ENCODE data around the gene BIRC3.

The BIRC3 gene

GRCh38 chr11:102317099-102317767 lies at the start of gene BIRC3:
Gene BIRC3, plus strand, starts transcription at chr11:102317484. Its CDS starts 7,026 bp downstream, at chr11:102324510.
- peak; percentile 72 to 89 (median 79) for DNase-seq (ENCODE audit: low read depth in 3 of 3)

GRCh38 chr11:102267609-102268008 lies 49.7 kb upstream of the BIRC3 start:
- no peak for DNase-seq (ENCODE audit: low read depth in 3 of 3)

DNA sequence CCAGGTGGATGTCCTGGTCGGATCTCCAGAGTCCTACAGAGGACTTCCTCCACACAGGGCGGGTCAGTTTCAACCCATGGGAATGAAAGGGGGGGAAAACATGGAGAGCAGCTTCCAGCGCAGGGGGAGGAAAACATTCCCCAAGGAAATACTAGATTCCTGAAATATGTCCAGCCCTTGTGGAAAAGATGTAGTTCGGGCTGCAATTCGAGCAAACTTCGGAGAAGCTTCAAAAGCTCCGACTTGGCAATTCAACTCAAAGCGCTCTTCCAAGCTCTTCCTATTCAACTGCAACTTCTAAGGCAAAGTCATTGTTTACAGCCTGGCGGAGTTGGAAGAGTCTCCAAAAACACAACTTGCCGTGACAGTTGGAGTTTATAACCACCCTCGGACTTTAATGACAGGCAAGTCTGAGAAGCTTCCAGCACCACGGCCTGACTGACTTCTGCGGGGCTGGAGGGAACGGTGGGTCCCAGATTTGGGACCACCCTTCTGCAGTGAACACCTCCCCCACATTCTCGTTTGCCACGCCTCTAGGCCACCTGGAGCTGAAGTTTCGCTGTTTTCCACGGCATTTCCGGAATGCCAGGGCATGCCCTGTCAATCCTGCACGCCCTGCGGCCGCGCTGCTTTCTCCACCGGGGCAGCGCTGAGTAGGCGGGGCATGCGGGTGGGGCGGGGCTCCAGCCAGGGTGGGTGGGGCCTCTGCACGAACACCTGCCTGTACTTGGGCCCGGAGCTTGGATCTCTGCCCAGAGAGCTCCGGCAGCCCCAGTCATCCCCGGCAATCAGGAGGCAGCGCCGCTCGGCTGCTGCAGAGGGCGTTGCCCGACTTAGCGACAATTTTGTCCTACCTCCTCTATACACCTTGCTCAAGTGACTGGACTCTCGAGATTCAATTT lies 49.0 kb upstream of the BIRC3 start:
- peak; percentile 52 to 79 (median 72) for DNase-seq (ENCODE audit: low read depth in 3 of 3)

GRCh38 chr11:102268985-102269470 lies 48.3 kb upstream of the BIRC3 start:
- DNase-seq (ENCODE audit: low read depth in 3 of 3), result no peak

- DNase-seq (ENCODE audit: low read depth in 3 of 3), result no peak
Measured at GRCh38 chr11:102269927-102270326, 47.4 kb upstream of the BIRC3 start.

DNA sequence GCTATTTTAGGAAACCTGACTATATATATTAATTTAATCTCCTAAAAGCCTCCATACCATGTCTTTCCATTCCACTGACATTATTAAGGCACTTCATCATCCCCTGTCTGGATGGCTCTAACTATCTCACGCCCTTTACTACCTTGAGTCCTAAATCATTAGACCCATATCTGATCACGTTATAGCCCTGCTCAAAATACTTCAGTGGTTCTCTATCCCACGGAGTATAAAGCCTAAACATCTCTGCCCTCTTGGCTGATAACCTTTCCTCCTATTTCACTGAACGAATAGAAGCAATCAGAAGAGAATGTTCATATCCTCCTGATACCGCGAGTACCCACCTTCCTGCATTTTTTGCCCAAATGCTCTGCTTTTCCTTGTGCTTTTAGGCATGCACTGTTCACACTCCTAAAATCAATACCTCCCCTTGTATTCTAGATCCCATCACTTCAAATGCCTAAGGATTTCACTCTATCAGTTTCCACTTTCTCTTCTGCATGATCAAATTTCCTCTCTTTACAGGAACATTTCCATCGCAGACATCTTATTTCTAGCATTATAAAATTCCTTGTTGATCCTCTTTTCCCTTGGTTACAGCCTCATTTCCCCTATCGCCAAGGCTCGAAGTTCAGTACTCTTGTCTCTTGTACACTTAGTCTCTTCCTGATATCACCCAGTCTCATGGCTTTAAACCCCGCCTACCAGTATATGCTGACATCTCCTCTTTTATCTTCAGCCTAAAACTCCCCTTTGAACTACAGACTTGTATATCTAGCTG lies 45.0 kb upstream of the BIRC3 start:
- no peak for DNase-seq (ENCODE audit: low read depth in 3 of 3)

- DNase-seq (ENCODE audit: low read depth in 3 of 3), result no peak
Measured at GRCh38 chr11:102274628-102275027, 42.7 kb upstream of the BIRC3 start.

DNA sequence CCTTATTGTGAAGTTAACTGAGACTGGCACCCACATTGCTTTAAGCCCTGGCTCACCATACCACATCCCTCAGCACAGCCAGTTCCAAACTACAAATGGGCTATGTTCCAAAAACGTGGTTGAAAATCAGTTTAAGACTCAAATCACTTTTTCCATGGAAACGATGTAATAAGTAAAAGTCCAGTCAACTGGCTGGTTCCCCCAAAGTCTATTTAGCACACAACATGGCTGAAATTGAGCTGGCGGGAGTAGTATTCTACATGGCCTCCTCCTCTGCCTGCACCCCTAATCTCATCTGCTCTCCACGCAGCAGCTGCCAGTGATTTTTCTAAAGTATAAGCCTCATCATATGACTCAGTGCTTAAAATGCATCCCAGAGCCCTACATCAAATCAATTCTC lies 40.9 kb upstream of the BIRC3 start:
- no peak for DNase-seq (ENCODE audit: low read depth in 3 of 3)

DNA sequence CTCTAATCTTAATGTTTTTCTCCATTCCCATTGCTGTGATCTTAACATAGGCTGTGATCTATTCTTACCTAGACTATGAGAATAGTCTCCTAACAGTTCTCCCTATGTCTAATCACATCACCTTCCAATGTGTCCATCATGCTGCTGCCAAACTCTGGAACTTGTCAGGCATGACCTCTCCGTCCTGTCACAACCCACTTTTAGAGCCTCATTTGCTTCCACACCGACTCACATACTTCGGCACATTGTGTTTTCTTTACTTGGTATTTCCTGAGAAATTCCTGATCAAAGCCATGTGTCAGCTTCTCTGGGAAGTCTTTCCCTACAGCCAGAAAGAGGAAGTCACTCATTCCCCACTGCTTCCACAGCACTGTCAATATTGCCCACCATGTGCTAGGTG lies 40.5 kb upstream of the BIRC3 start:
- DNase-seq (ENCODE audit: low read depth in 3 of 3), result no peak

- no peak for DNase-seq (ENCODE audit: low read depth in 3 of 3)
Measured at GRCh38 chr11:102279641-102280170, 37.6 kb upstream of the BIRC3 start.

GRCh38 chr11:102280245-102280833 lies 36.9 kb upstream of the BIRC3 start:
- no peak for DNase-seq (ENCODE audit: low read depth in 3 of 3)

GRCh38 chr11:102283116-102283485 lies 34.2 kb upstream of the BIRC3 start:
- no peak for DNase-seq (ENCODE audit: low read depth in 3 of 3)

DNA sequence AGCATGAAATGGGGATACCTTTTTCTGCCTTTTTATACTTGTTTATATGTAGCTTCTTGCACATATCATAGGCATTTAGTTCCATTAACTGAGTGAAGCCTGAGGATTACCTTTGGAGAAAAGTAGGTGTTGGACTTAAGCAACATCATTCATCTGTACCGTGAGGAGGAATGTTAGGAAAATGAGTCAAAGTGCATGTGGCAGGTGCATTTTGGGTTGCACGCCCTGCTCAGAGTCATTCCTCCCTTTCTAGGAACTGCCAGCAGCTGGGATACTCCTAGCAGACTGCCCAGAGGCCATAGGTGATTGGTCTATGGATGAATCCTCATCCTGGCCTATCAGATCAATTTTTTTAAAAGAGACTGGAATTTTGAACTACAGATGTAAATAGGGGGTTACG lies 33.3 kb upstream of the BIRC3 start:
- no peak for DNase-seq (ENCODE audit: low read depth in 3 of 3)

GRCh38 chr11:102286292-102286691 lies 31.0 kb upstream of the BIRC3 start:
- no peak for DNase-seq (ENCODE audit: low read depth in 3 of 3)

DNA sequence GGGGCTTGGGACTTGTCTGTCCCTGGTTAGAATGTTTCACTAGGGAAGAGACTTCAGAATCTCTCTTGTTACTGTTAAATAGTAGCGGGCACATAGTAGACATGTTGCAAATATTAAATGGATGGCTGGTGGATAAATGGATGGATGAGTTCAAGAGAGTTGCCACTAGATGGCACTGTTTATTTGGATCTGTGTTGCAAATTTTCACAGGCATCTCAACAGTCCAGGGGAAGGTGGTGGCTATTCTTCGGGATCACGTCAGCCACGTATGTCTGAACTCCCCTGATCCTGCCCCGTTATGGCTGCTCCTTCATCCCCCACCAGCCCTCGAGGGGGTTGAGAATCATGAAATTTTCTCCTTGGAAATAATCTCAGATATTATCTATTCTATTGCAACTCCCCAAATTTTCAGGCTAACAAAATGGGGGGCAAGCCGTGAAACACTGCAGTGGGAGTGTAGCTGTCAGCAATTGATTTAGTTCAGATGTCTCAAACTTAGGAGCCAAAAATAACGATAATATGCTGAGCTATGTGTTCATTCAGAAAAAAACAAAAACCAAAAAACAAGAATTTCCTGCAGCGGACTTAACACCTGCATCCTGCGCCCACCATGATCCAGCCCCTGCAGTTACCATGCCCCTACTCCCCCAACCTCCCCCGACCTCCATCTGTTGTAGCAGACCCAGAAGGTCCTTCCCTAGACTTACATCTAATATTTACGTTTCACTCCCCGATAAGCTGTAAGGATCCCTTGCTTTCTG lies 29.1 kb upstream of the BIRC3 start:
- no peak for DNase-seq (ENCODE audit: low read depth in 3 of 3)

DNA sequence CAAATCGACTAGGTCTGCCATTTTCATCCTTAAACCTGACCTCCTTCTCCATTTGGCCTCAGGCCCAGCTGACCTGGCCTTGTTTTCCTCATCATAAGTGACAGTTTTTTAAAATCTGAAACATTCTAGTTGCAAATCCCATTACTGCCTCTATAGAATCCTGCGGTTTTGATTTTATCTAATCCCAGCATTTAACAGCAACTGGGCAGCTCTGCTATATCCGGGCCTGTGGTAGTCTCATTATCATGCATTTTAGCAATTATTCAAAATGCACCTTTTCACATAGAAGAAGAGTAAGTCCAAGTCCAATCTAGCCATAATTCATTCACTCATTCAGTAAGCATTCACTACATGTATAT lies 28.6 kb upstream of the BIRC3 start:
- no peak for DNase-seq (ENCODE audit: low read depth in 3 of 3)

DNA sequence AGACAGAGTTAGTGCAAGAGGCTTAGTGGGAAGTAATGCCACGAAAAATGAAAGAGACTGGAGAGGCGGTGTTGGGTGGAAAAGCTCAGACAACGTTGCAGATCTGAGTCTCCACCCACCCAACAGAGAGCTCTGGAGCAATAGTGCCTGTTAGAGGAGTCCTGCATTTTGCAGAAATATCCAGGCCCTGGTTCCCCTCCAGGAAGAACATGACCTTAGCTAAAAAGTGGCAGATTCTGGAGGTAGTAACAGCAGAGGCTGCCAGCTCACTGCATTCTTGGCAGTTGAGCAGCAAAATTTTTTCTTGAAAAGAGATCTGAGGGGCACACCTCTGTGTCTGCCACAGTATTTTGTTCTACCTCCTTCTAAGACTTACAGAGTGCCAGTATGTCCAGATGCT lies 27.7 kb upstream of the BIRC3 start:
- no peak for DNase-seq (ENCODE audit: low read depth in 3 of 3)

GRCh38 chr11:102291831-102292230 lies 25.5 kb upstream of the BIRC3 start:
- DNase-seq (ENCODE audit: low read depth in 3 of 3), result no peak

- DNase-seq (ENCODE audit: low read depth in 3 of 3), result no peak
Measured at GRCh38 chr11:102292933-102293332, 24.4 kb upstream of the BIRC3 start.

DNA sequence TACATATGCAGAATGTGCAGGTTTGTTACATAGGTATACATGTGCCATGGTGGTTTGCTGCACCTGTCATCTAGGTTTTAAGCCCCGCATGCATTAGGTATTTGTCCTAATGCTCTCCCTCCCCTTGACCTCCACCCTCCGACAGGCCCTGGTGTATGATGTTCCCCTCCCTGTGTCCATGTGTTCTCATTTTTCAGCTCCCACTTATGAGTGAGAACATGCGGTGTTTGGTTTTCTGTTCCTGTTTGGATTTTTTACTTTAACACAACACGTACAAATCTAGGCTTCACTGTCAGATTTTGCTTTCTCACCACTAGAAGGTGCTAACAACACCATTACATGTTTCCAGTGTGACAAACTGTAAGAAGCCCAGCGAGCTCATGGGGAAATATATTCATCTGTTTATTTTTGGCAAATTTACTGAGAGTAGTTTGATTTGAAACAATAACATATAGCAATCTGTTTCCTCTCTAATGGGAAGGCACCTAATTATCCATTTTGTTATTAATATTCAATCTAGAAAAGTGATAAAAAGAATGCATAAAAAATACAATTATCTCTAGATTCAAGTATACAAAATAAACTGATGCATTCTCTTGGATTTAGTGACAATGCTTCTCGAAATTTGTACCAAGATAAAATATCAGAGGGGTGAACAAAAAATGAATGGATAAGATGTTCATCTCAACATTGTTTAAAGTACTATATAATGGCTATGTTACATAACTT lies 23.2 kb upstream of the BIRC3 start:
- DNase-seq (ENCODE audit: low read depth in 3 of 3), result no peak

Measured in stimulated activated CD4-positive, alpha-beta T cell treated with anti-CD3 and anti-CD28 coated beads, TNF-alpha, amount 100 ng/mL, for 48 hours (primary cell).